Measurements from ENCODE around the gene USP7.

GRCh38 chr16:8845699-8846298 is 117.9 kb downstream of the USP7 start:
- TF ChIP-seq CTCF (IDR thresholded peaks at IDR 0.05) (no peak), EP300 (IDR thresholded peaks at IDR 0.05) (no peak), POLR2A (IDR thresholded peaks at IDR 0.05; ENCODE audit: low read depth) (no peak)

All from esophagus muscularis mucosa (tissue), 4 donors.